SJSA1 (cell line): ENCODE data around the gene TSC22D1. TPM values are rescaled to one million over a fixed set of nuclear protein-coding genes. Genes with fewer than 3 reads are reported as not detected.

ENCODE experiments used
- DNase-seq, 2 experiments: peaks; one replicate each; pipeline ENCODE4 v3.0.0-alpha.2; 2015 to 2020; ENCODE audit warnings: low spot score in 2 of 2, low read depth in 1 of 2
- H3K27ac ChIP-seq: fragments of 250-450 bp; sonication (Bioruptor Pico); 2 replicates; pipeline ENCODE4 v1.5.1; 2020; ENCODE audit warnings: mild to moderate bottlenecking, moderate library complexity
- H3K27me3 ChIP-seq: fragments of 250-450 bp; sonication (Bioruptor Pico); replicated peaks from 2 replicates; pipeline ENCODE4 v1.5.1; 2020; ENCODE audit warnings: mild to moderate bottlenecking, moderate library complexity
- H3K36me3 ChIP-seq: fragments of 250-450 bp; sonication (Bioruptor Pico); 2 replicates; pipeline ENCODE4 v1.5.1; 2020; ENCODE audit warnings: mild to moderate bottlenecking
- H3K4me1 ChIP-seq: fragments of 250-450 bp; sonication (Bioruptor Pico); replicated peaks from 2 replicates; pipeline ENCODE4 v1.6.1; 2021; ENCODE audit warnings: mild to moderate bottlenecking
- H3K4me3 ChIP-seq: fragments of 250-450 bp; sonication (Bioruptor Pico); 2 replicates; pipeline ENCODE4 v1.5.1; 2020; ENCODE audit warnings: mild to moderate bottlenecking
- H3K9me3 ChIP-seq: fragments of 250-450 bp; sonication (Bioruptor Pico); replicated peaks from 2 replicates; pipeline ENCODE4 v1.5.1; 2020; ENCODE audit warnings: mild to moderate bottlenecking
- total RNA-seq: library from RNA; depleted of rRNA; stranded (reverse); fragments of >200 nt; shearing (Covaris generic); gene quantifications from 2 replicates; pipeline ENCODE4 v1.2.3, GENCODE V29; 2014

The TSC22D1 gene
- total RNA-seq, 1 experiment from 2014 or later: 54.9 TPM

DNA sequence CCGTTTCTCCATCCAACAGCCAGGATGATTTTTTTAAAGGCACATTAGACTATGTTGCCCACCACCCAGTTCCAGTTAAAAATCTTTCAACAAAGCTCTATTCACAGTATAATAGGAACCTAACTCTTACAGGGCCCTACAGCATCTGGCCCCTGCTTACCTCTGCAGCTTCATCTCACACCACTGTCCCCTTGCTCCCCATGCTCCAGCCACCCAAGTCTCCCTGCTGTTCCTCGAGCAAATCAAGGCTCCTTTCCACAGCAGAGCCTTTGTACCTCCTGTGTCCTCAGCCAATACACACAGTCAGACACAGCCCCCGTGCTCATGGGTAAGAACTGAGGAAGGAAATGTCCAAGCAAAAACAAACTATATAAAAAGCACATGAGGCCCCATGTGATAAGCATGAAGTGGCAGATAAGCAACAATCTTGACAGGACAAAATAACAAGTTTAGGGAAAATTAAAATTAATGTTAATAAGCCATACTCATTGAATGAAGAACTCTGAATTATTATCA, 67.5 kb downstream of the TSC22D1 start:
- Histone ChIP-seq H3K4me1 (no peaks in the 10 kb centered on the region), H3K27me3 (no peaks in the 10 kb centered on the region), H3K9me3 (no peaks in the 10 kb centered on the region), H3K27ac (no peak overlapping the region), H3K36me3 (no peaks in the 10 kb centered on the region), H3K4me3 (no peak overlapping the region)
- DNase-seq: no peak

DNA sequence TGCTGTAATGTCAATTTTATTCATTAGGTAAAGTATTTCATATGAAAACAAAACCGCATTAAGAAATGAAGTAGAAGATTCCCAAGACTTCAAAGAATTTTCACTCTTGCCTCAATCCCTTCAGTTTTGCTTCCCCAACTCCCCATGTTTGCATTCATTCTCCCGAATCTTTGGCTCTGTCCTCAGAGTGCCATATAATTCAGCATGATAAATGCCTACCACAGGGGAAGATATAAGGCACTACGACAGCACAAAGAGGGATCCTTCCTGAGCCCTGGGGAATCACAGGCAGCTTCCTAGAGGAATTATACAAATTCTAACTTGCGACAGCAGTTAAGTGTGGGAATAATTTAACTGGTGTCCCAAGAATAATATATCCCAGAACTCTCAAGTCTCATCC, 68.5 kb downstream of the TSC22D1 start:
- Histone ChIP-seq H3K9me3 (no peaks in the 10 kb centered on the region), H3K27ac (no peak overlapping the region), H3K4me3 (no peak overlapping the region)

DNA sequence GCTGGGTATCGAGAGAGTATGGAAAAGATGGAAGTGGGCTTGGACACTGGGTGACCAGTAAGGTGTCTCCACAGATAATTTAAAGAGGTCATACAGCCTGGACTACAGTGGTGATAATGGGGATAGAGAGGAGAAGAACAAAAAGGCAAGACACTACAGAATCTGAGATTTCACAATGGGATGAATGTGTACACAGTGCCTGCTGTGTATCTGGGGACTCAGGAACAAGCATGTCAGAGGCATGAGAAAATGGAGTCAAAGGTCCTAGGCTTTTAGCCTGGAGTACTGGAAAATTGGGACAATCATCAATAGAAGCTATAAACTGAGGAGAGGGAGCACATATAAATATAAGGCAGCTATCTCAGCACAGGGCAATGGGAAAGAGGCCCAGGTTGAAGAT, 69.4 kb downstream of the TSC22D1 start:
- Histone ChIP-seq H3K27me3 (no peaks in the 10 kb centered on the region), H3K27ac (no peak overlapping the region), H3K36me3 (no peaks in the 10 kb centered on the region), H3K4me3 (no peak overlapping the region), H3K4me1 (no peaks in the 10 kb centered on the region), H3K9me3 (no peaks in the 10 kb centered on the region)
- DNase-seq: no peak

More for the DNA sequence above, 68.5 kb downstream of the TSC22D1 start:
- DNase-seq: no peak
- no peaks in the 10 kb centered on the region for H3K36me3 ChIP-seq
- no peaks in the 10 kb centered on the region for H3K4me1 ChIP-seq
- no peaks in the 10 kb centered on the region for H3K27me3 ChIP-seq

DNA sequence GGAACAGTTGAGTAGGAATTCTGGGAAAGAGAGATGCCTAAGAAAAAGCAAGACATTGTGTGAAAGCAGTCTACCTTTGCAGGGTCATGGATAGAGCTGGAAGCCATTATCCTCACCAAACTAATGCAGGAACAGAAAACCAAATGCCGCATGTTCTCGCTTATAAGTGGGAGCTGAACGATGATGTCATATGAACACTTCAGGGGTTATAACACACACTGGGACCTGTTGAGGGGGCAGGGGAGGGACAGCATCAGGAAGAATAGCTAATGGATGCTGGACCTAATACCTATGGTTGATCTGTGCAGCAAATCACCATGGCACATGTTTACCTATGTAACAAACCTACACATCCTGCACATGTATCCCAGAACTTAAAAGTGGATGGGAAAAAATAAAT, 69.9 kb downstream of the TSC22D1 start:
- Histone ChIP-seq H3K4me1 (no peaks in the 10 kb centered on the region), H3K27me3 (no peaks in the 10 kb centered on the region), H3K36me3 (no peaks in the 10 kb centered on the region), H3K27ac (no peak overlapping the region), H3K4me3 (no peak overlapping the region), H3K9me3 (no peaks in the 10 kb centered on the region)
- DNase-seq: no peak

DNA sequence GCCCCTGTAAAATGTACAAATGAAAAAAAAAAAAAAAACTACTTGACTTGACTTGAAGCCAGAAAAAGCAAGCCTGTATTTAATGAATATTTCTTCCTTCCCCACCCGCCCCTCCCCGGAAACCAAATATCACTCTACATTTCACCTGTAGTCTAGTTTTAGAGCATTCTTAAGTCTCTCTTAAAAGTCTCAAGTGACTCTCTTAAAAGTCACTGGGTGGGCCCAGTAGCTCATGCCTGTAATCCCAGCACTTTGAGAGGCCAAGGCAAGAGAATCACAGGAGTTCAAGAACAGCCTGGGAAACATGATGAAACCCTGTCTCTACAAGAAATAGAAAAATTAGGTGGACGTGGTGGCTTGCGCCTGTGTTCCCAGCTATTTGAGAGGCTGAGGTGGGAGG, 72.0 kb downstream of the TSC22D1 start:
- no peak overlapping the region for H3K4me3 ChIP-seq
- no peak for DNase-seq

DNA sequence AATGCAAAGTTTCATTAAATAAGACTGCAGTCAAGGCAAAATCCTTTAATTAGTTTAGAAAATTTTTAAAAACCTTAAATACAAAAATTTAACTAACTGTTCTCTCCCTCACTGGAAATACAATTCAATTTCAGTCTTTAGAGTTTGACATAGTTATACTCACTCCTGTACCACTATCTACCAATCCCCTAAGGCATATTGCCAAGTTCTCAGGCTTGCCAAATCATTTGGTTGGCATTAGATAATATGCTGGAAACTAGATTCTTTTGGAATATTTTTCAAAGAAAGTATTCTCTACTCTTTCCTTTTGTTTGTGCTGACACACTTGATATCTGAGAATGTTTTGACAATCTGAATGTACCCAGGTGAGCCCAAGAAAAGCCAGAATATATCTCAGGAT, 77.2 kb downstream of the TSC22D1 start:
- Histone ChIP-seq H3K36me3 (no peaks in the 10 kb centered on the region), H3K4me1 (no peaks in the 10 kb centered on the region), H3K27ac (no peak overlapping the region), H3K27me3 (no peaks in the 10 kb centered on the region), H3K9me3 (no peaks in the 10 kb centered on the region), H3K4me3 (no peak overlapping the region)
- DNase-seq: no peak

More for the DNA sequence above, 72.0 kb downstream of the TSC22D1 start:
- H3K27ac ChIP-seq: no peak overlapping the region
- H3K36me3 ChIP-seq: no peaks in the 10 kb centered on the region
- no peaks in the 10 kb centered on the region for H3K4me1 ChIP-seq
- no peaks in the 10 kb centered on the region for H3K9me3 ChIP-seq
- no peaks in the 10 kb centered on the region for H3K27me3 ChIP-seq

DNA sequence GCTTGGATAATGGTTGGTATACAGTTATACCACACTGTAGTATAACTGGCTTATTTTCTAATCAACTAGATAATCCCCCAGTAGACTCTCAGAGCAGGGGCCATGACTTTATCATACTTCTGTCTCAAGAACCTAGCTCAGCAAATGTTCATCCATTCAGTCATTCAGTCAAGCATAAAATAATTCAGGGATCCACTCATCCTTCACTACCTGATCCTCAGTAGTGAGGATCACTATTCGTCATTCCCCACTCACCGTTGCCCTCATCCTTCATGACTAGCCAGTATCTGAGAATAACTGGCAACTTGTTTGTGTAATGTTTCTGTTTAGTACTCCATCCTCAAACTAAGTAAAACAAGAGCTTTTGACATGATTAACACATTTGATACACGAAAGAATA, 77.6 kb downstream of the TSC22D1 start:
- no peaks in the 10 kb centered on the region for H3K4me1 ChIP-seq
- H3K9me3 ChIP-seq: no peaks in the 10 kb centered on the region
- H3K36me3 ChIP-seq: no peaks in the 10 kb centered on the region
- no peak overlapping the region for H3K27ac ChIP-seq
- H3K27me3 ChIP-seq: no peaks in the 10 kb centered on the region
- no peak for DNase-seq
- H3K4me3 ChIP-seq: no peak overlapping the region

DNA sequence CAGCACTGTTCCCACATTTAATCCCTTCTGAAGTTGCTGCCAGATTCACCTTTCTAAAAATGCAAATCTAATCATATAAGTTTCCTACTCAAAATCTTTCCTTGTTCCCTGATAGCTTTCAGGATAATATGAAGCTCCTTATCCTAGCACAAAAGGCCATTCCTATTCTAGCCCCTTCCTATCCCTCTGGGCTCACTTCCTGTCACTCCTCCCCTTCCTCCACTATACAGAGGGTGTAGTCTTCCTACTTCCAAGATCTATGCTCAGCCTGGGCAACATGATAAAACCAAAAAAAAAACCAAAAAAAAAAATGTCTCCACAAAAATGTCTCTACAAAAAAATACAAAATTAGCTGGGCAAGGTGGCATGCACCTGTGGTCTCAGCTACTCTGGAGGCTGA, 78.3 kb downstream of the TSC22D1 start:
- Histone ChIP-seq H3K27ac (no peak overlapping the region), H3K9me3 (no peaks in the 10 kb centered on the region), H3K4me1 (no peaks in the 10 kb centered on the region), H3K36me3 (no peaks in the 10 kb centered on the region), H3K27me3 (no peaks in the 10 kb centered on the region), H3K4me3 (no peak overlapping the region)
- no peak for DNase-seq

DNA sequence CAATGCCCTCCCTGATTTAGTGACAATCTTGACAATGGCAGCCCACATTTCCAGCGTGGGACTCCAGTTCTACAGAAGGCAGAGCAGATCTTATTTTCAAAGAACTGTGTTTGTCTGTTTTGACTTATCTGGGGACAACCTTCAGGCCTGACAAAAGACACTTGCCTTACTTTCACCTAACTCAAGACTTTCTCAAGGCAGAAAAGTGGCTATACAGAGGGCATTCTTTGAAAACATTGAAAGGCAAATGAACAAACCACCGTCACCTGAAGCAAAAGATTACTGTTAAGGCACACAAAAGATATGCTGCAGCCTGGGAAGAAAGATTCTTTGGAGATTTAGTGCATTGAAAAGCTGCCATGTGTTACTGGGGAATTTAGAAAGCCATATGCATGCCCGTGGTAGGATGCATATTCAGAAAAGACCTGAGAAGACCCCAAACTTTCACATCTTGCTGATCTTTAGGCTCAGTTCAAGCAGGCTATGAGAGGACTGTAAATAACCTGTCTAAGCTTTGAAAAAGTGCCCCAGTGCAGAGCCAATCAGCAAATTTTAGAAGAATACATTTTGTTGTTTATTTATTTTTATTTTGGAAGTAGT, 82.8 kb downstream of the TSC22D1 start:
- Histone ChIP-seq H3K27me3 (no peaks in the 10 kb centered on the region), H3K27ac (no peak overlapping the region), H3K4me3 (no peak overlapping the region), H3K36me3 (no peaks in the 10 kb centered on the region), H3K9me3 (no peaks in the 10 kb centered on the region), H3K4me1 (no peaks in the 10 kb centered on the region)
- DNase-seq: no peak

DNA sequence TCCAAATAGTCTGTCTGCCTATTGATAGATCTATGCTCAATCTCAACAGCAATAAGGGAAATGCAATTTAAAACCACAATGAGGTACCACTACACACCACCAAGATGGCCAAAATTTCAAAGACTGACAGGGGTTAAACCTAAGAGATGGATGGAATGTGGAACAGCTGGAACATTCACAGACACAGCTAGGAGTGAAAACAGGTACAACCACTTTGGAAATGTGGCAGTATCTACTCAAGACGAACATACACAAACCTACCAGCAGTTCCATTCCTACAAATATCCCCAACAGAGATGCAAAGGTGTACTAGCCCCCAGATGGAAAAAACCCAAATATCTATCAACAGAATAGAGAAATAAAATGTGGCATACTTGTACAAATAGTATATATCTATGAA, 86.4 kb downstream of the TSC22D1 start:
- H3K27me3 ChIP-seq: no peaks in the 10 kb centered on the region
- DNase-seq: no peak
- no peaks in the 10 kb centered on the region for H3K4me1 ChIP-seq
- no peaks in the 10 kb centered on the region for H3K9me3 ChIP-seq
- no peaks in the 10 kb centered on the region for H3K36me3 ChIP-seq
- H3K4me3 ChIP-seq: no peak overlapping the region
- H3K27ac ChIP-seq: no peak overlapping the region

DNA sequence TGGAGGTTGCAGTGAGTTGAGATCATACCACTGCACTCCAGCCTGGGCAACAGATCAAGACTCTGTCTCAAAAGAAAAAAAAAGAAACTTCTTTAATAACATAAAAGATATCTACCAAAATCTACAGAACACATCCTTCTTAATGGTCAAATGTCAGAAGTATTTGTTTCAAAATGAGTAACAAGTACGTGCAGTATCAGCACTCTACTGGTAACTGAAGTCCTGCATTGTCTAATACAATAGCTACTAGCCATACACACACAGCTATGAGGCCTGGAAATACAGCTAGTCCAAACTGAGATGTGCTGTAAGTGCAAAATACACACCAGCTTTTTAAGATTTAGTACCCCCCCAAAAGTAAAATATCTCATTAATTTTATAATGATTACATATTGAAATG, 88.1 kb downstream of the TSC22D1 start:
- Histone ChIP-seq H3K27ac (no peak overlapping the region), H3K4me1 (no peaks in the 10 kb centered on the region), H3K4me3 (no peak overlapping the region), H3K36me3 (no peaks in the 10 kb centered on the region), H3K27me3 (no peaks in the 10 kb centered on the region), H3K9me3 (no peaks in the 10 kb centered on the region)
- no peak for DNase-seq

DNA sequence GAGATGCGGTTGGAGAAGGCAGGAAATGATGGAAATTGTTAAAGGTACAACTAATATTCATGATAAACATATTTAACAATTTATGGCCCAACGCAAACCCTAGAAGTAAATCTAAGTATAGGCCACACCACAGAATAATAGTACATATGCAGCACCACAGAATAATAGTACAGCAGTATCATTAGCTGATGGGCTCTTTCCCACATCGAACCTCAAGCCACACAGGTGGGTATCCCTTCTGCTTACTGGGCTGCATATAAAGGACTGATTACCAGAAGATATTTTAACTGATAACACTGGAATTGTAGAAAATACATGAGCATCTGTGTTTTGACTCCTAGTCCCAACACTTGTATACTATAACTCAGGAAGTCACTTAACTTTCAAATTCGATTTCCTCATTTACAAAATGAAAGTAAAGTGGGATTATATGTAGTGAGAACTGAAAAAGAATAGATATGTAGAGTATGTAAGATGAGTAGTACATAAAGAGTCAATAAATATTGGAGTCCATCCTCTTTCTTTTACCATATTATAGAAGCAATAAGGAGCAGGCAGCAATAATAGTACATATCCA, 91.5 kb downstream of the TSC22D1 start:
- Histone ChIP-seq H3K9me3 (no peaks in the 10 kb centered on the region), H3K4me3 (no peak overlapping the region), H3K27me3 (no peaks in the 10 kb centered on the region), H3K4me1 (no peaks in the 10 kb centered on the region), H3K36me3 (no peaks in the 10 kb centered on the region), H3K27ac (no peak overlapping the region)
- DNase-seq: no peak

DNA sequence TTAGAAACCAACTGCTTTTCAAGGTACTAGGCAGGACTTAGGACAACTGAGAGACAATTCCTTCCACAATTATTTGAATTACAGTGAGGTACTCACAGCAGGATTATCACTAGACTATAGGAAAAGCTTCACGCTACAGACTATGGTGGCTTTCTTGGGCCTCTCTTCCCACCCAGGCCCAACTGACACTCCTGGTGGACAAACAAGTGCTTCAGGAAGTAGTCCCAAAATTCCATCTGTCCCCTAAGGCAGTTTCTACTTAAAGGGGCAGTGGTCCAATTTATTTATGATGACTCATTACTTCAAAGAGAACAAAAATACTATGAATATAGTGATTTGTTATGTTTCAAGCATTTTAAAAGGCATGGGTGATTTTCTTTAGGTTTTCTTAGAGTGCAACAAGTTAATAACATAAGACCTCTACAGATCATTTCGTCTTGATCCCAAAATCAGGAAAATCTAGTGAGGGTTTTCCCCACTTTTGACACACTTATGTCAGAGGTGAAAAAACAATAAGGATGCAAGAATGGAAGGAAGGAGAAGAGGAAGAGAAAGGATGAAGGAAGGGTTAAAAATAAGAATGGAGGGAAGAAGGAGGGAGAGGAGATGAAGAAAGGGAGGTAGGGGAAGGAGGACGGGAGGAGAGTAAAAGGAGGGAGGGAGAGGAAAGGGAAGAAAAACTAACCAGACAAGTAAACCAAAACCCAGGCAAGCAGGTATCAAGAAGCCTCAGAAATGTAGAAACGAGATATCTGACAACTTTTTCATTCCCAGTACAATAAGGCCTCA, 101.8 kb downstream of the TSC22D1 start:
- H3K36me3 ChIP-seq: no peaks in the 10 kb centered on the region
- H3K4me3 ChIP-seq: no peak overlapping the region
- no peak overlapping the region for H3K27ac ChIP-seq
- H3K9me3 ChIP-seq: no peaks in the 10 kb centered on the region
- H3K4me1 ChIP-seq: peaks cover 21% of the 10 kb centered on the region
- no peak for DNase-seq
- H3K27me3 ChIP-seq: no peaks in the 10 kb centered on the region

DNA sequence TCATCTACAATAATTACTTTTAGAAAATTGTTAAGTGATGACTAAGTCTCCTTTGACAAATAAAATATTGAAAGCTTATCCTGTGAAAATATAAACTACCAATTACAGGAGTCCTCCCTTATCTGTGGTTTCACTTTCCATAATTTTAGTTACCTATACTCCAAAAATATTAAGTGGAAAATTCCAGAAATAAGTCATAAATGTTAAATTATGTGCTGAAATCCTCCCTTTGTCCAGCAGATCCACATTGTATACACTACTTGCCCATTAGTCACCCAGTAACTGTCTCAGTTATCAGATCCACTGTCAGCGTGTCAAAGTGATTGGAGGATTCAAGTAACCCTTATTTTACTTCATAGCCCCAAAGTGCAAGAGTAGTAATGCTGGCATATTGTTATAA, 104.4 kb downstream of the TSC22D1 start:
- no peaks in the 10 kb centered on the region for H3K9me3 ChIP-seq
- peak overlapping the region; percentile 25; the same call in 1 of the 2 replicates for H3K27ac ChIP-seq

More for the DNA sequence above, 104.4 kb downstream of the TSC22D1 start:
- no peaks in the 10 kb centered on the region for H3K27me3 ChIP-seq
- no peak overlapping the region for H3K4me3 ChIP-seq
- H3K36me3 ChIP-seq: no peaks in the 10 kb centered on the region
- peaks cover 21% of the 10 kb centered on the region for H3K4me1 ChIP-seq
- DNase-seq: peak in 1 of 2 experiments; percentile 62
